ENCODE measurements around the gene NBEA.
"Not testable (repeated sequence)": the region's sequence is repeated elsewhere in the genome, so short reads cannot be mapped to it uniquely, and the experiment has no call there.

Gene NBEA

GRCh38 chr13:35379663-35380062, 437.6 kb downstream of the NBEA start:
- no peak for DNase-seq (ENCODE audit: low read depth in 1 of 2, low spot score in 1 of 2)

- no peak for DNase-seq (ENCODE audit: low read depth in 1 of 2, low spot score in 1 of 2)
These were observed 445.7 kb downstream of the NBEA start for GRCh38 chr13:35387682-35388250.

GRCh38 chr13:35388441-35389355, 446.6 kb downstream of the NBEA start:
- no peak for DNase-seq (ENCODE audit: low read depth in 1 of 2, low spot score in 1 of 2)

- DNase-seq (ENCODE audit: low read depth in 1 of 2, low spot score in 1 of 2), result no peak
These were observed 447.5 kb downstream of the NBEA start for GRCh38 chr13:35389535-35389934.

- DNase-seq (ENCODE audit: low read depth in 1 of 2, low spot score in 1 of 2), result no peak
These were observed 450.7 kb downstream of the NBEA start for GRCh38 chr13:35392768-35393167.

GRCh38 chr13:35393886-35394285, 451.8 kb downstream of the NBEA start:
- DNase-seq (ENCODE audit: low read depth in 1 of 2, low spot score in 1 of 2), result no peak

- DNase-seq (ENCODE audit: low read depth in 1 of 2, low spot score in 1 of 2), result not testable (repeated sequence)
These were observed 466.2 kb downstream of the NBEA start for GRCh38 chr13:35408285-35408684.

GRCh38 chr13:35411059-35411744, 469.1 kb downstream of the NBEA start:
- no peak for DNase-seq (ENCODE audit: low read depth in 1 of 2, low spot score in 1 of 2)

- no peak for DNase-seq (ENCODE audit: low read depth in 1 of 2, low spot score in 1 of 2)
These were observed 506.4 kb downstream of the NBEA start for GRCh38 chr13:35448465-35448864.

GRCh38 chr13:35449821-35450220, 507.8 kb downstream of the NBEA start:
- DNase-seq (ENCODE audit: low read depth in 1 of 2, low spot score in 1 of 2), result no peak

GRCh38 chr13:35455022-35455421, 513.0 kb downstream of the NBEA start:
- DNase-seq (ENCODE audit: low read depth in 1 of 2, low spot score in 1 of 2), result no peak

GRCh38 chr13:35457258-35457657, 515.2 kb downstream of the NBEA start:
- DNase-seq (ENCODE audit: low read depth in 1 of 2, low spot score in 1 of 2), result no peak

- DNase-seq (ENCODE audit: low read depth in 1 of 2, low spot score in 1 of 2), result no peak
These were observed 518.0 kb downstream of the NBEA start for GRCh38 chr13:35460061-35460460.

- no peak for DNase-seq (ENCODE audit: low read depth in 1 of 2, low spot score in 1 of 2)
These were observed 523.3 kb downstream of the NBEA start for GRCh38 chr13:35465371-35465770.

GRCh38 chr13:35468195-35468594, 526.1 kb downstream of the NBEA start:
- DNase-seq (ENCODE audit: low read depth in 1 of 2, low spot score in 1 of 2), result no peak

GRCh38 chr13:35469806-35470525, 527.9 kb downstream of the NBEA start:
- DNase-seq (ENCODE audit: low read depth in 1 of 2, low spot score in 1 of 2), result no peak

- no peak for DNase-seq (ENCODE audit: low read depth in 1 of 2, low spot score in 1 of 2)
These were observed 528.9 kb downstream of the NBEA start for GRCh38 chr13:35470671-35471661.

- no peak for DNase-seq (ENCODE audit: low read depth in 1 of 2, low spot score in 1 of 2)
These were observed 529.7 kb downstream of the NBEA start for GRCh38 chr13:35471706-35472322.

GRCh38 chr13:35472323-35472881, 530.3 kb downstream of the NBEA start:
- DNase-seq (ENCODE audit: low read depth in 1 of 2, low spot score in 1 of 2), result no peak
